Right kidney (tissue), 1 donor: ENCODE data around the gene STIM1.

ENCODE experiments used
- DNase-seq: peaks from one replicate; pipeline ENCODE4 v3.0.0-alpha.2; 2016

The STIM1 gene

DNA sequence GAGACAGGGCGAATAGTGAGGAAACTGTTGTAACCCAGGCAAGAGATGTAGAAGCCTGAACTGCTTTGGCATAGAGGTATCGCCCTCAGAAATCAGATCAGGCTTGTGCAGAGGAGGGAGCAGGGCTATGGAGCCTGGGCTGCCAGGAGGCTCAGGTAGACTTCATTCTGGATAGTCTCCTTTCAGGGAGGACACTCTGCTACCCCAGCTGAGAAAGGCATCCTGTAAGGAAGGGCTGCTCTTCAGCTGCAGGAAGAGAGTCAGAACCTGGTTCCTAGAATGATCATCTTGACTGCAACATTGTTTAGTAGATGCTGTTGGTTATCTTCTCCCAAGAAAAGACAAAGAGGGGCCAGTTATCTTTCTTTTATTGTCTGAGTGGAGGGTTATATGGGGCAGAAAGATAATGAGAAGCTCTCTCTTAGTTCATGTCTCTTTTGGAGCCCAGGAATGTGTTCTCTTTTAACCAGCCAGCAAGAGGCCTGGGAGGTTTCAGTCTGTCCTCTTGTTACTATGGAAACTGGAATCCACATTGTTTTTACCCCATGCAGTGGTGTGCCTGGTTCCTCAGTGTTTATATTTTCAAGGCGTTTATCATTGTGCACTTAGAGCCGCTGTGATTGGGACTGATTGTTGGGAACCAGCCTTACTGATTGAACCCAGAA lies 95.7 kb downstream of the STIM1 start:
- DNase-seq: no peak

DNA sequence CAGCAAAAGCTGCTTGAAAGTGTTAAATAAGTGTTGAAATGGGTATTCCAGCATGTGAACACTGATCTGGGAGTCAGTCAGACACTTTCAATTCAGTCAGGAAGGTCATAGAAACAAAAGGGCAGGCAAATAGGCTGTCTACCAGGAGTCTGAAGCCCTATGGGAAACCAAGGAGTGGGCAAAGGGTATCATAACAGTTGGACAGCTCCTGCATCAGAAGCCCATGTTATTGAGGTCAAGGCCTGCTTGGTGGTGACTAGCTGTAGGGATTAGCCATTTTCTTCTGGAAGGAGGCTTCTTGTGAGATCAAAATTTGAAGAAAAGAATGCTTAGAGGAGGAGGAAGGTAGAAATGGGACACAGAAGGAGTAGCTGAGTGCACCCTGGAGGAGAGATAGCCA lies 97.3 kb downstream of the STIM1 start:
- DNase-seq: no peak

DNA sequence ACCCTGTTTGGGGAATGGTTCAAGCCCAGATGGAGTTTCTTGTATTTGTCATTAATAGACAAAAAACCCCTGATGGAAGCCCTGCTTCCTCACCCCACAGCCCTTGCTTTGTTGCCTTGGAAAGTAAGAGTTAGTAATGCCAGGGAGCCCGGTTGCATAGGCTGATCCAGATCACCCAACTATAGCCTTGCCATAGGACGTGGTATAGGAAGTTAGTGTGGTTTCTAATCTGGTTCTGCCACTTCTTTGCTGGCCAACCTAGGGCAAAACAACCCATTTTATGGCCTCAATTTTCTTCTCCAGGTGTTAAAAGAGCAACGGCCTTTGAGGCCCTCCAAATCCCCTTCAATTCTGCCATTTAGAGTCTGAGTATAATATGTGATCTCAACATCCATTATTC lies 97.9 kb downstream of the STIM1 start:
- no peak for DNase-seq

DNA sequence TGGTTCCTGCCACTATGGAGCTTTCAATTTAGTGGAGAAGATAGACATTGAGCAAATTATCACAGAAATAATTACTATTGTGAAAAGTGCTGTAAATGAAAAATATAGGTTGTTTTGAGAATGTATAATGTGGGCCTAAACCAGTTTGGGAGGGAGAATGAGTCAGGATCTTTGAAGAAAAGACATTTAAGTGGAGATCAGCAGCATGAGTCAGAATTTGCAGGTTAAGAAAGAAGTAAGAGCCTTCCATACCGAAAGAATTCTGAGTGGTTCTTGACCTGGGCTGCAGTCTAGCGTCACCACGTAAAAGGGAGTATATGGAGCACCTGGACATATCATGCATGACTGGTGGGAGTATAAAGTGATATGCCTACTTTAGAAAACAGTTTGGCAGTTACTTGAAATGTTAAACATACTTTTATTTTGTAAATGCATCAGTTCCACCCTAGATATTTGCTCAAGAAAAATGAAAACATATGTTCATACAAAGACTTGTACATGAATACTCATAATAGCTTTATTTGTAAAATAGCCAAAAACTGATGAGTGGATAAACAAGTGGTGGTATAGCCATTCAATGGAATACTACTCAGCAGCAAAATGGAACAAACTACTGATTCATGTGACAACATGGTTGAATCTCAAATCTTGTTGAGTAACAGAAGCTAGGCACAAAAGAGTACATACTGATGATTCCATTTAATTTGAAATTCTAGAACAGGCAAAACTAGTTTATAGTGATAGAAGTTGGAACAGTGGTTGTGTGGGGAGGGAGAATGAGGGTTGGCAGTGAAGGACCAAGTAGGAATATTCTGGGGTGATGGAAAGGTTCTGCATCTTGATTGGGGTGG lies 99.2 kb downstream of the STIM1 start:
- no peak for DNase-seq

DNA sequence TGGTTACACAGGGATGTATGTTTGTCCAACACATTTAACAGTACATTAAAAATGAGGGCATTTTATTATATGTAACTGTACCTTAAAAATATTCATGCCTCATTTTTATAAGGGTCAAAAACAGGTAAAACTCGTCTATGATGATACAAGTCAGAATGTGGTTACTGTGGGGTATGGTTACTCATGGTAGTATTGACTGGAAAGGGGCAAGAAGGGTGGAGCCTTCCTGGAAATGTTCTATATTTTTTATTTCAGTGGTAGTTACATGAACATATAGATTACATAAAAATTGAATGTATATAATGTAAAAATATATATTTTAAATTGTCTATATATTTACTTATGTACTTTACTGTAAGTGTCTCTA lies 99.8 kb downstream of the STIM1 start:
- DNase-seq: no peak

DNA sequence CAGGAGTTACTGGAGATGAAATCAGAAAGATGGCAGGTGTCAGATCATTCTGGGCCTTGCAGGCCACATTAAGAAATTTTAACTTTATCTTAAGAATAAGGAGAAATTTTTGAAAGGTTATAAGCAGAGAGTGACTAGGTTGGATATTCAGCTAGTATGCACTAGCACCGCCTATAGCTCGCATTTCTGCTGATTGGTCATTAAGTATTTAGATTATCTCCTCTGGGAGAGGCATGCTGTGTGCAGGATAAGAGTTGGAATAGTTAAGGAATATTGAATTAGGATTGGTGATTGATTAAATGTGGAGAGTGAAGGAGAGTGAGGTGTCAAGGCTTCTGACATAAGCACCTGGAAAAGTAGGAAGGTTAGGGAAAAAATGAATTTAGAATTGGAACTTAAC lies 100.6 kb downstream of the STIM1 start:
- DNase-seq: no peak

DNA sequence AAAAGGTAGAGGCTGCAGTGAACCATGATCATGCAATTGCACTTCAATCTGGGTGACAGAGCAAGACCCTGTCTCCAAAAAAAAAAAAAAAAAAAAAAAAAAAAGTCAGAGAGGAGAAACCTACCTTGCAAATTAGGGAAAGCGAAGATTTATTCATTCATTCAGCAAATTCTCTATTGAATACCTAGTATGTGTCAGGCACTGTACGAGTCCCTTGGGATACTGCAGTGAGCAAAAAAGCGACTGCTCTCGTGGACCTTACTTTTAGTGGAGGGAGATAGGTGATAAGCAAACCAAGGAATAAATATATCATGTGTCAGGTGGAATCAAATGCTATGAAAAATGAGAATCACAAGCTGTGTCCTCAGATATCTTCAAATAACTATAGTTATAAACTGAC lies 101.3 kb downstream of the STIM1 start:
- DNase-seq: no peak

DNA sequence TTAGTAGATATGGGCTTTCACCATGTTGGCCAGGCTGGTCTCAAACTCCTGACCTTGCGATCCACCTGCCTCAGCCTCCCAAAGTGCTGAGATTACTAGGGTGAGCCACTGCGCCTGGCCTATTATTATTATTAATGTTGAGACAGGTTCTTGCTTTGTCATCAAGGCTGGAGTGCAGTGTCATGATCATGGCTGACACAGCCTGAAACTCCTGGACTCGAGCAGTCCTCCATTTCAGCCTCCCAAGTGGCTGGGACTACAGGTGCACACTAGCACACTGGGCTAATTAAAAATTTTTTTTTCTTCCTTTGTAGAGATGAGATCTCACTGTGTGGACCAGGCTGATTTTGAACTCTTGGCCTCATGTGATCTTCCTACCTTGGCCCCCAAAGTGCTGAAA lies 102.0 kb downstream of the STIM1 start:
- DNase-seq: no peak

DNA sequence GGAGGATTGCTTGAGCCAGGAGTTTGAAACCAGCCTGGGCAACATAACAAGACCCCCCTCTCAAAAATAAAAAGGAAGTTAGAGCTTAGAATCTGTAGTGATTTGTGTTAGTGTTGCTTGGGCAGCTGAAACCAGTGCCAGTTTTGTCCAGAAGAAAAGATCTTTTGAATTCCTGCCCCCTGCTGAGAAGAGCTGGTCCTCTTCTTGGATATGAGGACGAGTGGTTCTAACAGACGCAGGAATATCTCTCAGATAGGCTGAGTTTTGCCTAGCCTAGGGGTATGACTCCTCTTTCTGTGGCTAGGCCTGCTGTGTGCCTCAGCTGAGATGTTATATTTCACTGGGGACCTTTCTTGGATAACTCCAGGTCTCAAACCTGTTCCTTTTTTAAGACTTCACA lies 102.8 kb downstream of the STIM1 start:
- DNase-seq: no peak

DNA sequence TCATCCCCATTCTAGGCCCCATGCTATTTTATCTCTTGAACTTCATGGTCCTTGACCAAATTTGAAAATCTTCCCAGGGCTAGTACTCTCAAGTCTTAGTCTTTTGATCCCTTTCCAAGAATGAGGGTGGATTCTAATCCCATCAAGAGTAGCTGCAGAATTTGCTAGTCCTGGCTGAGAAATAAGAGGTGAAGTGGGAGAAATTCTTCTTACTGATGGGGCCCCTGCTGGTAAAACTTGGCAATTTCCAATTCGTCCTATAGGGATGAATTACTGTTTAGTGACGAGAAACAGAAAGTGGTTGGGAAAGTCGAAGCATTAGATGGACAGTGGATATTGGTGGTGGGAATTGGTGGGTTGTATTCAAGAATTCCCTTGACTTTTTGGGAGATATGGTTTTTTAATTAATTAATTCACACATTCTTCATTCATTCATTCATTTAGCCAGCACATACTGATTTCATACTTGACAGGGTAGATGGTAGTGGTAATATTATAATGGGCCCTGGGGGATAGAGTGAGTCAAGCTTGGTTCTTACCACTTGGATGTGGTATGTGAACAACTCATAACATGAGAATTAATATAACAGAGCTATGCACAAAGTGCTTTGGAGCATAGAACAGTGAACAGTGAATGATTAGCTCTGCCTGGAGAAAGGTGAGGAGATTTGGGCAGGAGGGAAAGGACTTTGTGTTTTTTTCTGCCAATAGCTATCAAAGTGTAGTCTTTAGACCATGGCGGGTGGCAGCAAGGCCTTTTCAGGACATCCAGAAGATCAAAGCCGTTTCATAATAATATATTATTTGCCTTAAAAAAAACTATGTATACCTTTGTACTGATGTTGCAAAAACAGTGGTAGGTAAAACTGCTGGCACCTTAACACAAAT lies 103.8 kb downstream of the STIM1 start:
- DNase-seq: no peak

DNA sequence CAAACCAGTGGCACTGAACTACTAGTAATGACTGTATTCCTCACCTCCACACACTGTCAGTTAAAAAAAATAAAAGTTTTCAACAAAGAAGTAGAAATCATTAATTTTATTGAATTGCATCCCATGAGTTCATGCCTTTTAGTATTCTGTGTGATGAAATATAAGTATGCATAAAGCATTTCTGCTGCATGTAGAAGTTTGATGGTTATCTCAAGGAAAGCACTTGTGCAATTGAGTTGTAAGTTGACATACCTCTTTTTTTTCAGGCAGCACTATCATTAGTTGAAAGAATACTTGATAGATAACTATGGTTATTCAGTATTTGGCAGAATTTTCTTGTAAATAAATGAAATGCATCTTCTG lies 104.4 kb downstream of the STIM1 start:
- no peak for DNase-seq

DNA sequence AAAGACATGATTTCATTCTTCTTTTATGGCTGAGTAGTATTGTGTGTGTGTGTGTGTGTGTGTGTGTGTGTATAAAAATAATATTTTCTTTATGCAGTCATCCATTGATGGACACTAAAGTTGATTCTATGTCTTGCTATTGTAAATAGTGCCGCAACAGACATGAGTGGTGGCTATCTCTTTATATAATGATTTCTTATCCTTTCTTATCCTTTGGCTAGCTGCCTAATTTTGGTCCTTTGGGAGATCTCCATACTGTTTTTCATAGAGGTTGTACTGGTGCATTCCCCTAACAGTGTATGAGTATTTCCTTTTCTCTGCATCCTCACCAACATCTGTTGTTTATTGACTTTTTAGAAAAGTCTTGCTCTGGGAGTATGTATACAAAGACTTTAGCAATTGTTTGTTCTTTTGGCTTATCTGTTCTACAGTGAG lies 107.0 kb downstream of the STIM1 start:
- DNase-seq: no peak

DNA sequence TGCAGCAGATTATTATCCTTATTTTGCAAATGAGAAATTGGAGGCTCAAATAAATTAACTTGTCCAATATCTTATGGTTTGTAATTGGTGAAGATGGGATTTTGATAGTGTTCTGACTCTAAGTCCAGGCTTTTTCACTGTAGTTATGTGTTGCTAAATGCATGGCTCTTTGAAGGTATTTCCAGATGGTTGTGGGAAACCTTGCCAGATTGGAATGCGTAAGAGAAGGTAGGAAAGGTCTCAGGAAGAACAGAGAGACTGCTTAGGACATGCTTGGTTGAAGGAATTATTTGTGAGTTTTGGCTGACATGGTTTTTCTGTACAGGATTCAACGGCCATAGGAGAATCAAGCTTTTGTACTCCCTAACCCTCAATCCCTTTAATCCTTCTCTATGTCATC lies 108.6 kb downstream of the STIM1 start:
- no peak for DNase-seq

DNA sequence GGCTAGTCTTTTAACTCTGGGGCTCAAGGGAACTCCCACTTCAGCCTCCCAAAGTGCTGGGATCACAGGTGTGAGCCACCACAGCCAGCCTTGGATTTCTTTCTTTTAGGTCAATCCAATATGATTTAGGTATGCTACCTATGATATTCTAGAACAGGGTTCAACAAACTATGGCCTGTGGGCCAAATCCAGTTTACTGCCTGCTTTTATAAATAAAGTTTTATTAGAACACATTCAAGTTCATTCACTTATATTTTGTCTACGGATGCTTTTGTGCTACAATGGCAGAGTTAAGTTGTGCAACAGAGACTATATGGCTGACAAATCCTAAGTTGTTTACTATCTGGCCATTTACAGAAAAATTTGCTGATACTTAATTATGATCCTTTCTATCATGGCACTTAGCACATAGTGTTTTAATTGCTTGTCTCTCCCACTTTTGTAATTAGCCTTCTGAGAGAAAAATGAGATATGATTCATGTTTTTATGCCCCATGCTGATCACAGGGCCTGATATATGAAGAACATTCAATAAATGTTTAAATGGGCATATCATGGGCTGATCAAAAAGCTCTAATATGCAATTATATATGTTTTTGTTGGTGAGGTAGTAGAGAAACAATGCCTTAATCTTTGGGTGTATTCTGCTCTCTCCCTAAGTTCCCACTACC lies 109.6 kb downstream of the STIM1 start:
- no peak for DNase-seq

DNA sequence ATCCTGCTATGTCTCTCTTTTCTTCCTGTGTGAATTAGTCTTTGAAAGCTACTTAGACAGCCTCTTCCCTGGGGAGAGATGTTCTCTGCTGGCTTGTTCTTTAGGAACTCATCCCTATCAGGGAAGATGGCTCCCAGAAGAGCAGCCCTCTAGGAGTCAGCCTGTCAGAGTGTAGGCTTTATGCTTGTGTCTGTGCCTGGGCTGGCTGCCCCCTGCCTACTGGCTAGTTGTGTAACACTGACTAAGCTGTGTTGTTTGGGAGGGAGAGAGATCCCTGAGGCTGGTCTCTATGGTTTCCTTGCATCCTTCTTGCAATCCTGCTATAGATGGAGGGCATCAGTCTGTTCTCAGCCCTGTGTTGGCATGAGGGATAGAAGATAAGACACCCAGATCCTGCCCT lies 112.2 kb downstream of the STIM1 start:
- no peak for DNase-seq

DNA sequence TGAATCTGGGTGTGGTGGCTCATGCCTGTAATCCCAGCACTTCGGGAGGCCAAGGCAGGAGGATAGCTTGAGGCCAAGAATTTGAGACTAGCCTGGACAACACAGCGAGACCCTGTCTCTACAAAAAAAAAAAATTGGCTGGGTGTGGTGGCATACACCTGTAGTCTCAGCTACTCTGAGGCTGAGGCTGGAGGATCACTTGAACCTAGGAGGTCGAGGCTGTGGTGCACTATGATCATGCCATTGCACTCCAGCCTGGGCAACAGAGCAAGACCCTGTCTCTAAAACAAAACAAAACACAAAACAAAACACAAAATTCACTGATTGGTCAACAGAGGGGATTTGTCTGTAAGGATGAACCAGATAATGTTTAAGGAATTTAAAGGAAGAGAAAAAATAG lies 113.7 kb downstream of the STIM1 start:
- DNase-seq: no peak

DNA sequence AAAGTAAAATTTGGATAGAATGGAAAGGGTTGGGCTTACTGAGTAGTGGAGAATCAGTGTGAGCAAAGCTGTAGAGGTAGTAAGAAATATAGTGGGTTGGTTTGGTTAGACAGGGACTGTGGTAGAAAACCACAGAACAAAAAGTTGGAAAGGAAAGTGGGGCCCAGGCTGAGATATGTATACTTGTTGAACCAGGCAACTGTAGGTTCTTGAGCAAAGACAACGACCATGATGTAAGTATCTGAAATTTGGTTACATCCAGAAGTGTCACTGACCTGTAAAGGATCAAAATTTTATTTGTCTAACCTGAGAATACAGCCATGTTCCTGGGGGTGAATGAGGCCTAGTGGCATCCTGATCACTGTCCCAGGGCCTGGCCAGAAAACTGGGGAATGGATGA lies 114.1 kb downstream of the STIM1 start:
- DNase-seq: no peak

DNA sequence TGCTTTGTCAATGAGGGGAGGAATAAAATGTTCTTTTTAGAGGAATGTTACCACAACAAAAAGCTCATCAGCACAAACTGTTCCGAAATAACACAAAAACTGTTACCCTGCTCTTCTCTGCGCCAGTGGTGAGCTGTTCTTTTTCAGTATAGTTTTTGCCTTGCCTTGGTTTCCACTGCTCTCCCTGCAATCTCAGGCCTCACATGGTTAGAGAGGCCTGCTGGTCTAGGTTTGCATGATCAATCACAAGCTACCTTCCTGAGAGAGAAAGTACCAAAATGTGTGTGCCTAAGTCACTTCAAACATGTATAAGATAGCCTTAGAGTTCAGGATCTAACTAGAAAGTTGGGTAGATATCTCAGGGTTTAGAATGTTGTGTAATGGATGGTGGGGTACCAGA lies 114.6 kb downstream of the STIM1 start:
- DNase-seq: no peak

DNA sequence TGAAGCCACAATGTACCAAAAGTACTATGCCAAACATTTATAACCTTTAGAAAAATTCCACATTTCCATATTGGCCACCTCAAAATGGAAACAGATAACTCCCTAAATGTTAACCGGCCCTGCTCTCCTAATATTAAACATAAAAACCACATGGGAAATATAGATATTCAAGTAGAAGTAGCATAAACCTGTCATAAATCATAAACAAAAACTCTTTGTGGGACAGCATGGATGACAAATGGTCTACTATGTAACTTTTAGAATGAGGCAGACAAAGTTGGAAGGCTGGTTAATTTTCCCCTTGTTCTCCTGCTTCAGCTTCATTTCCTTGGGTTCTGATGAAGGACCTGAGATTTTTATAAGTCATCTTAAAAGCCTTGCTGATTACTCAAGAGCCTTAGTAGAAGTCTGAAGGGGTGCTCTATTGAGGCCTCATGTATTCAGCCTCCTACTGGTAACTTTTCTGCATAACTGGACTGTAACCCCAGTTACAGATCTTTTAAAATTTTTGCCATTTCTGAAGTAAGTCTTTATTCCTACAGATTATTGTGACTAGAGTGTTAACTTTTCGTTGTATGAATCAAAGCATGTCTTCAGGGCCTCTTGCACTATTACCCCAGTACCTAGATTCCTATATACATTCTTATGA lies 116.4 kb downstream of the STIM1 start:
- DNase-seq: no peak

DNA sequence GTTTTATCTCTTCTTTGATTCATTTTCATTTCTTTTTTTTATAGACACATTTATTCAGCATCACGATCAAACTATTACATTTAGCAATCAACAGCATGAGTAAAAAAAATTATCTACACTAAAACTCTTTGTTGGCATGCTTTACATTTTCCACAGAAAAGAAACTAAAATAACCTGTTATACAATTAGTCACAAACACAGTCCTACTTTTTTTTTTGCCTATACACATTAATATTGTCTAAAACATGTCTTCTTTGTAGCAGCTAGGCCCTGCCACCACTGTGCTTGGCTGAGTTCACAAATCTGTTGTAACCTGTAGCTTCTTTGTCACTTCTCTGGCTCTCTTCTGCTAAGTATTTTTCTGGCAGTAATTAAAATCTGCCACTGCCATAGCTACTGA lies 117.0 kb downstream of the STIM1 start:
- DNase-seq: no peak

DNA sequence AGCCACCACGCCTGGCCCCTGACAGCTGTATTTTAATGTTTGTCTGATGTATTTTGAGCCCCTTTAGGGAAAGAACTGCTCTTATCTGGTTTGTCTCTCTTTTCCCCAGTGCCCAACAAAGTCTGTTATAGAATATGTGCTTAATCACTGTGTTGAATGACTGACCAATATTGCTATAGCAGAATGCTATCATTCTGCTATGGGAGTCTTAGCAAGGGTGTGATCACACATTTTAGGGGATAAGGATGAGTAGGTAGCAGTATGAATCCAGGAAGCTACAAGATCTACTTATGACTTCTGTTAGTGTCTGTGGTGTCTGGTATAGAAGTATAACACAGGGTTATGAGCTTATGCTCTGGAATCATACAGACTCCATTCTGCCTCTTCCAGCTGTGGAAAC lies 121.6 kb downstream of the STIM1 start:
- DNase-seq: no peak

DNA sequence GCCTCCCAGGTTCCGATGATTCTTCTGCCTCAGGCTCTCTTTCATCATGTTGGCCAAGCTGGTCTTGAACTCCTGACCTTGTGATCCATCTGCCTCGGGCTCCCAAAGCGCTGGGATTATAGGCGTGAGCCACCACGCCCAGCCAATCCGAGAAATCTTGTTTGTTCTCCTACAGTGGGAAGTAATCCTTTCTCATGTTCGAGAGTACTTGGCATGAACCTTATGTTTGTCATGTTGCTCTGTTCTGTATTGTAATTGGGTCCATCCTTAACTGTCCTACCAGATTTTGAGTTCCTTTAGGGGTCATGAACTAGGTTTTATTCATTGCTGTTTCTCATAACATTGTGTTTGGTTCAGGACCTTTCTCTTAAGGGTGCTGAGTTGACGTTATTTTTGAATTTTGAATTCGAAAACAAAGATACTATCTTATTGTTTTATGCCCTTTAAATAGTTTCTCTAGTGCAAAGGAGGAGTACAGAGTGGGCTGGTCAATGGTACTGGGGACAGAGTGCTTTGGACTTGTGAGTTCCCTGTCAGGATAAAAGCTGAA lies 125.7 kb downstream of the STIM1 start:
- no peak for DNase-seq
